IMR-90 (cell line): ENCODE results near the gene IL4R. TPM values are rescaled to one million over a fixed set of nuclear protein-coding genes. Genes with fewer than 3 reads are reported as not detected.
A peak's percentile ranks its signal among the peaks of the same experiment; 100 is the strongest.

Experiments used
- ATAC-seq: fragments of 200-7000 bp; cut with Tn5 transposase; 2 replicates; pipeline ENCODE4 v1.9.1; 2020; ENCODE audit warnings: low read depth, mild to moderate bottlenecking, moderate library complexity
- BruUV-seq: library from RNA; stranded (reverse); fragments of 400-500 nt; replicated peaks from 2 replicates; lab custom pipeline; 2021; lab: Mats Ljungman, UMichigan
- CTCF ChIA-PET: fragments of 300-600 bp; formaldehyde crosslinking; extraction: SDS; loops from one replicate; lab custom pipeline; 2021; ENCODE audit warnings: antibody characterized with exemption; lab: Yijun Ruan, JAX
- POLR2A ChIA-PET: fragments of 300-600 bp; sonication (Branson Sonifier 250); formaldehyde crosslinking; loops from one replicate; lab custom pipeline; 2022; ENCODE audit warnings: antibody characterized with exemption; ENCODE audit not compliant: unreplicated experiment; lab: Charles Lee
- DNase-seq: peaks from one replicate; pipeline ENCODE4 v3.0.0; 2013
- H2AFZ ChIP-seq: replicated peaks from 2 replicates; pipeline ENCODE3; 2013; ENCODE audit warnings: low read length, mild to moderate bottlenecking; ENCODE audit not compliant: poor library complexity
- H2AK5ac ChIP-seq: 2 replicates; pipeline ENCODE4 v1.6.1; 2013; ENCODE audit warnings: low read depth, low read length, inconsistent platforms
- H2AK9ac ChIP-seq: replicated peaks from 2 replicates; pipeline ENCODE3; 2013; ENCODE audit warnings: mild to moderate bottlenecking, low read depth, low read length, moderate library complexity; ENCODE audit not compliant: poor library complexity
- H2BK120ac ChIP-seq: 2 replicates; pipeline ENCODE4 v1.6.1; 2013; ENCODE audit warnings: low read depth, low read length, inconsistent platforms
- H2BK15ac ChIP-seq: 3 replicates; pipeline ENCODE4 v1.6.1; 2013; ENCODE audit warnings: low read depth, low read length, inconsistent platforms
- H2BK20ac ChIP-seq: 2 replicates; pipeline ENCODE4 v1.6.1; 2013; ENCODE audit warnings: low read depth, mild to moderate bottlenecking, inconsistent platforms, low read length, moderate library complexity
- H2BK5ac ChIP-seq: 2 replicates; pipeline ENCODE4 v1.6.1; 2013; ENCODE audit warnings: mild to moderate bottlenecking, low read depth, low read length, inconsistent platforms; ENCODE audit not compliant: poor library complexity, severe bottlenecking
- H3K14ac ChIP-seq: replicated peaks from 2 replicates; pipeline ENCODE4 v1.6.1; 2013; ENCODE audit warnings: low read depth, low read length, inconsistent platforms
- H3K18ac ChIP-seq: 2 replicates; pipeline ENCODE4 v1.6.1; 2013; ENCODE audit warnings: low read depth, low read length, control low read depth
- H3K23ac ChIP-seq: 2 replicates; pipeline ENCODE4 v1.6.1; 2013; ENCODE audit warnings: low read depth, low read length, inconsistent platforms
- H3K27ac ChIP-seq: 2 replicates; pipeline ENCODE4 v1.5.1; 2013; ENCODE audit warnings: mild to moderate bottlenecking, control low read depth, low read length; ENCODE audit not compliant: insufficient read depth
- H3K27me3 ChIP-seq: 2 replicates; pipeline ENCODE4 v1.6.1; 2013; ENCODE audit warnings: low read length; ENCODE audit not compliant: control insufficient read depth, insufficient read depth
- H3K36me3 ChIP-seq: 2 replicates; pipeline ENCODE4 v1.6.1; 2013; ENCODE audit warnings: low read length, mixed read lengths; ENCODE audit not compliant: control insufficient read depth, insufficient read depth
- H3K4ac ChIP-seq: 2 replicates; pipeline ENCODE4 v1.6.1; 2013; ENCODE audit warnings: low read depth, low read length, inconsistent platforms
- H3K4me1 ChIP-seq: 2 replicates; pipeline ENCODE4 v1.6.1; 2013; ENCODE audit warnings: low read length, mixed read lengths; ENCODE audit not compliant: control insufficient read depth, insufficient read depth
- H3K4me2 ChIP-seq: 2 replicates; pipeline ENCODE4 v1.6.1; 2013; ENCODE audit warnings: low read depth, mild to moderate bottlenecking, control low read depth, low read length, moderate library complexity
- H3K4me3 ChIP-seq: 2 replicates; pipeline ENCODE4 v1.5.1; 2013; ENCODE audit warnings: low read depth, mild to moderate bottlenecking, control low read depth, low read length, moderate library complexity; ENCODE audit not compliant: insufficient read depth
- H3K56ac ChIP-seq: 2 replicates; pipeline ENCODE4 v1.6.1; 2013; ENCODE audit warnings: low read length, inconsistent platforms; ENCODE audit not compliant: insufficient read depth; ENCODE audit errors: extremely low read depth
- H3K79me1 ChIP-seq, 2 experiments: 2 replicates each; pipeline ENCODE4 v1.6.1; 2013; ENCODE audit warnings: low read length in 2 of 2, inconsistent platforms in 1 of 2, low read depth in 1 of 2
- H3K9ac ChIP-seq: 2 replicates; pipeline ENCODE4 v1.6.1; 2013; ENCODE audit warnings: low read depth, low read length, control low read depth
- H3K9me1 ChIP-seq: 2 replicates; pipeline ENCODE4 v1.6.1; 2013; ENCODE audit warnings: low read length, inconsistent platforms; ENCODE audit not compliant: insufficient read depth
- H3K9me3 ChIP-seq: 2 replicates; pipeline ENCODE4 v1.6.1; 2013; ENCODE audit warnings: low read length; ENCODE audit not compliant: control insufficient read depth, insufficient read depth
- H4K20me1 ChIP-seq: 2 replicates; pipeline ENCODE4 v1.6.1; 2013; ENCODE audit warnings: low read length, inconsistent platforms; ENCODE audit not compliant: insufficient read depth
- H4K5ac ChIP-seq: 2 replicates; pipeline ENCODE4 v1.6.1; 2013; ENCODE audit warnings: mild to moderate bottlenecking, low read depth, low read length, control low read depth
- H4K8ac ChIP-seq, 2 experiments: 2 replicates each; pipeline ENCODE4 v1.6.1; 2013; ENCODE audit warnings: low read depth in 2 of 2, low read length in 2 of 2, control low read depth in 1 of 2, inconsistent platforms in 1 of 2
- H4K91ac ChIP-seq: 2 replicates; pipeline ENCODE4 v1.6.1; 2013; ENCODE audit warnings: low read depth, low read length, inconsistent platforms; ENCODE audit not compliant: insufficient read depth
- FOS ChIP-seq: fragments of 150-350 bp; IDR thresholded peaks from 2 replicates; pipeline ENCODE4 v1.6.1; 2016; ENCODE audit warnings: low read depth, low read length
- WGBS, 2 experiments: methylation state at CpG; one replicate each; pipeline versions ENCODE4 v1.1.5 to v1.1.7; 2013; ENCODE audit warnings: missing lambda C conversion rate in 2 of 2; ENCODE audit not compliant: insufficient read length in 1 of 2; ENCODE audit errors: extremely low coverage in 2 of 2; 5-methylcytosine and 5-hydroxymethylcytosine counted together
- dilution Hi-C: fragments of 300-500 bp; cut with HindIII; formaldehyde crosslinking; loops from one replicate; pipeline ENCODE4 v1.14.3; 2018; ENCODE audit warnings: low sequenced_read_pairs; ENCODE audit not compliant: unreplicated experiment
- in situ Hi-C: fragments of 300-500 bp; cut with MboI; formaldehyde crosslinking; loops from 3 replicates; pipeline ENCODE4 v1.14.3; 2019; ENCODE audit warnings: low sequenced_read_pairs, inconsistent platforms, mixed read lengths
- intact Hi-C: fragments of 100-400 bp; cut with micrococcal nuclease; formaldehyde crosslinking; loops from 2 replicates; pipeline ENCODE4 v1.10.0; 2022
- polyA plus RNA-seq, 3 experiments: library from polyadenylated mRNA; depleted of rRNA; stranded (reverse); fragments of >200 nt; gene quantifications; 2 replicates each; pipeline ENCODE4 v1.2.3, GENCODE V29; 2012; ENCODE audit warnings: low replicate concordance in 1 of 3
- total RNA-seq: library from RNA; depleted of rRNA; stranded (reverse); fragments of >200 nt; gene quantifications from 2 replicates; pipeline ENCODE4 v1.2.3, GENCODE V29; 2012

Gene IL4R
- total and polyA plus RNA-seq, 2 of the 4 experiments (the other 2 are of a cell fraction) = 6.3 to 18.7 TPM

GRCh38 chr16:27363797-27364196 lies 50.0 kb downstream of the IL4R start:
- Histone ChIP-seq H2AK9ac (peak overlapping the region; percentile 53), H3K36me3 (peaks cover 48% of the 10 kb centered on the region), H3K4me2 (no peak overlapping the region), H4K20me1 (no peaks in the 10 kb centered on the region), H2AK5ac (peak overlapping the region; percentile 66), H3K9ac (no peak overlapping the region), H3K4ac (0 out of 2 replicates have a peak overlapping the region, but pooled peaks have one; percentile 17), H3K4me3 (no peak overlapping the region), H3K27me3 (no peaks in the 10 kb centered on the region), H3K4me1 (peaks cover 9% of the 10 kb centered on the region), H3K27ac (no peak overlapping the region), H3K18ac (no peak overlapping the region), H2BK5ac (no peak overlapping the region), H2BK20ac (no peak overlapping the region), H3K23ac (no peak overlapping the region), H3K9me1 (peaks cover 9% of the 10 kb centered on the region; the same call in 1 of the 2 replicates), H4K91ac (no peak overlapping the region; the same call in 1 of the 2 replicates), H2BK15ac (no peak overlapping the region), H3K79me1 (peaks cover 0 to 16% of the 10 kb centered on the region in 2 experiments; a peak in 3 of 4 replicates), H3K9me3 (peaks cover 4% of the 10 kb centered on the region), H2BK120ac (no peak overlapping the region), H3K14ac (no peak overlapping the region), H2AFZ (no peak overlapping the region), H4K8ac (no peak overlapping the region), H3K56ac (no peak overlapping the region), H4K5ac (no peak overlapping the region)
- BruUV-seq = no TSS peak
- ChIA-PET CTCF (no interaction called here), POLR2A (no interaction called here)
- intact Hi-C loops (no loop called here), in situ Hi-C loops (no loop called here), dilution Hi-C loops (no loop called here)
- no peak for ATAC-seq
- WGBS, 2 experiments = 89% methylated on average over 4 of the region's 9 CpGs; no CpG with 5 or more reads in 1 of the 2 experiments
- DNase-seq = no peak
- TF ChIP-seq FOS = no peak
